ENCODE measurements around the gene PLEKHM3.
"Not testable (repeated sequence)": the region's sequence is repeated elsewhere in the genome, so short reads cannot be mapped to it uniquely, and the experiment has no call there.

PLEKHM3 gene

DNA sequence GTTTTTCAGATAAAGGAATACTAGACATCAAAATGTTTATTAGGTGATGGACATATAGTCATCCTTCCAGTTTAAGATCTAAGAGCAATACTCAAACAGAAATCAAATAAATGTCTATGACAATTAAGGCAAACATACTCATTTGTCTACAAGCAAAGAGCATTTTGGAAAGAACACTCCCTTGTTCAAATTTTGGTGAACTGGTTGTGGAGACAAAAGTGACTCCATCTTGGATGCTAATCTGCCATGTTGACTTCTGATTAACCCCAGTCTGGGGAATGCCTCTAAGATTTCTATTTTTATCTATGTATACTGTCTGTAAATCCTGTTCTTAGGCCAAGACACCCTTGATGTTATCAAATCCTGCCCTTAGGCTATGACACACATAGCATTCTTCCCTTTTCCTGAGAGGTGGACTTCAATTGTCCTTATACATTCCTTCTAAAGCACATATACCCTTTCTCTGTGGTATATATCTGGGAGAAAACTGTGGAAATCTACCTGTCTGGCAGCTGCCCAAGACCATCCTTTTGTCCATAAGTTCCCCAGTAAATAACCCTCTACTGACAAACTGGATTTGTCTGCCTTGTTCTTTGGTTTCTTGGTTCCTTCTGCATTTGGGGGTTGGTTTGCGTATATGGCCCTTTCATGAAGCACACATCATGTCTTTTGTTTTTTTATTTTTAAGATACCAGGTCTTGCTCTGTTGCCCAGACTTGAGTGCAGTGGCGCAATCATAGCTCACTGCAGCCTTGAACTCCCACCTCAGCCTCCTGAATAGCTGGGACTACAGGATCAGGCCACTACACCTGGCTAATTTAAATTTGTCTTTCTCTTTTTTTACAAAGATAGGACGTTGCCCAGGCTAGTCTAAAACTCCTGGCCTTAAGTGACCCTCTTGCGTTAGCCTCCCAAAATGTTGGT is 12.5 kb upstream of the PLEKHM3 start:
- in situ Hi-C loops (cut with MboI; ENCODE audit: low sequenced_read_pairs) = loop anchor here (10.0 kb wide), 1 partner anchor 293 kb away; no protein-coding TSS in a partner anchor

- in situ Hi-C loops (cut with MboI; ENCODE audit: low sequenced_read_pairs) = loop anchor here (10.0 kb wide), 1 partner anchor 292 kb away; no protein-coding TSS in a partner anchor
Observed at GRCh38 chr2:208036357-208036756, 11.0 kb upstream of the PLEKHM3 start.

- in situ Hi-C loops (cut with MboI; ENCODE audit: low sequenced_read_pairs) = loop anchor here (10.0 kb wide), 1 partner anchor 290 kb away; no protein-coding TSS in a partner anchor
Observed at GRCh38 chr2:208034503-208035140, 9.3 kb upstream of the PLEKHM3 start.

DNA sequence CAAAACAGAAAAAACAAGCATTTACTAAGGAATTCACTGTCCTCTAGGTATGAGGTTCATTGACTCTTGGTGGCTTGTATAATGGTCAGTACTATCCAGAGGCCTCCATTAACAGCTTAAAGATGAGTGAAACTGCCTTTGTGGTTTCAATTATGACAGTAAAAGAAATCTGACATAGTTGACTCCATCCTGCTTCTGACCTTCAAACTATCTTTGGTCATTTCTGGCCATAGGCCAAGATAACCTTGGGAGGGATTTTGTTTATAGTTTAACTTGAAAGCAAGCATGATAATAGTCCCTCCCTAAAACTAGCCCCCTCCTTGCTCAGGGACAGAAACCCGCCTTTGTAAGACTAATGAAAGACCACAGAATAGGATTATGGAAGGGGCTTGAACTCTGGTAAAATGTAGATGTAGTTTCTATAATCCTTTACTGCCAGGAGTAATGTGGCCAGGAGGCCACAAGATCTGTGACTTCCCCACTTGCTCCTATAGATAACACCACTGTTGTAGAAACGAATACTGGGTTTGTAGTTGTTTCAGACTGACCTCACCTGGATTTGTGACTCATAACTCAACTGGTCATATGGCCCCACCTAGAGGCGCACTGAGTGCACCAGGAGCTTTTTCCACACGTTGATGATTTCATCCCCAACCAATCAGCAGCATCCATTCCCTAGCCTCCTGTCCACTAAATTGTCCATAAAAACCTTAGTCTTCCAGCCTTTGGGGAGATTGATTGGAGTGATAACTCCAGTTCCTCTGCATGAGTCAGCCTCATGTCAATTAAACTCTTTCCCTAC is 8.6 kb upstream of the PLEKHM3 start:
- in situ Hi-C loops (cut with MboI; ENCODE audit: low sequenced_read_pairs) = loop anchor here (10.0 kb wide), 1 partner anchor 289 kb away; no protein-coding TSS in a partner anchor

DNA sequence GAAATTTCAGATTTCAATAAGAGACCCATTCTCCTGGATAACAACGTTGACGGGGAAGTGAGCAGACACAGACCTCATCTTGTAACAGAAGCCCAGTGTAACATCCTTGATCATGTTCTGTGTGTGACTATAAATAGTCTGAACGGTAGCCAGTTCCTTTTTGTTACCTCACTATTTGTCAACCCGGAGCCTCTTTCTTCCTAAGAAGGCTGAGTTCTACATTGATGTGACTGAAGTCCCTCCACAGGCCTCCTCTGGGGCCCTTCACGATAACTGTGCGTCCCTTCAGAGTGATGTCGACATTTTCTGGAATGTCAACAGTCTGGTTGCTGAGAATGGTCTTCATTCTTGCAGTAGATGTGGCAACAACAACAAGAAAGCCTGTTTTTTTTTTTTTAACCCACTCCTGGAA is 6.3 kb upstream of the PLEKHM3 start:
- in situ Hi-C loops (cut with MboI; ENCODE audit: low sequenced_read_pairs) = loop anchor here (10.0 kb wide), 1 partner anchor 287 kb away; no protein-coding TSS in a partner anchor

DNA sequence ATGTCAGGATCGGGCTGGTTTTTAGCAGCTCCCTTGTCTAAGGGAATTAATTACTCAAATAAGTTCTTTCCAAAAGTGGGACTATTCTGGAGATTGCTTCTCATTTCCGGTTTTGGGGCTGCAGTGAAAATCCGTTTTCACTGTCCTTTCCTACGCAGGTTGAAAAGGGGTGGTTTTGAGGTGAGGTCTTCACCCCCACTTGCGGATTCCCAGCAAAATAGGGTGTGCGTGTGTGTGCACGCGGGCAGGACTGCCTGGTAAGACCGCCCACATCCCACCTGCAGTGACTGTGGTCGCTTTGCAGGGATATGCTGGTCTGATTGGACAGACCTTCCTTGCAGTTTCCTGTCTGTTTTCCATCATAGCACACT is 472 bp upstream of the PLEKHM3 start:
- in situ Hi-C loops (cut with MboI; ENCODE audit: low sequenced_read_pairs) = no loop called here

DNA sequence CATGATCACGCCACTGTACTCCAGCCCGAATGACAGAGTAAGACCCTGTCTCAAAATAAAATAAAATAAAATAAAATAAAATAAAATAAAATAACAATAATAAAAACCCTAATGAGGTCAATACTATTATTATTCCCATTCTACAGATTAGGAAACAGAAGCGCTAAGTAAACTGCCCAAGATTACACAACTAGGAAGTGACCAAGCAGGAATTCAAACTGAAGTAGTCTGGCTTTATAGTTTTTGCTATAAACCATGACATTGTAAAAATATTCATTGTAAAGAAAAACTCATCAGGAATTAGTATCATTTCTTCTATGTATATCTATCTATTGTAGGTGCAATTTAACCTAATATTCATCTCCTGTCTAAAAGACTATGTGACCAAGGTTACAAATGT is 1.2 kb downstream of the PLEKHM3 start:
- in situ Hi-C loops (cut with MboI; ENCODE audit: low sequenced_read_pairs) = no loop called here

GRCh38 chr2:208020253-208020652 is 5.1 kb downstream of the PLEKHM3 start:
- in situ Hi-C loops (cut with MboI; ENCODE audit: low sequenced_read_pairs) = no loop called here

DNA sequence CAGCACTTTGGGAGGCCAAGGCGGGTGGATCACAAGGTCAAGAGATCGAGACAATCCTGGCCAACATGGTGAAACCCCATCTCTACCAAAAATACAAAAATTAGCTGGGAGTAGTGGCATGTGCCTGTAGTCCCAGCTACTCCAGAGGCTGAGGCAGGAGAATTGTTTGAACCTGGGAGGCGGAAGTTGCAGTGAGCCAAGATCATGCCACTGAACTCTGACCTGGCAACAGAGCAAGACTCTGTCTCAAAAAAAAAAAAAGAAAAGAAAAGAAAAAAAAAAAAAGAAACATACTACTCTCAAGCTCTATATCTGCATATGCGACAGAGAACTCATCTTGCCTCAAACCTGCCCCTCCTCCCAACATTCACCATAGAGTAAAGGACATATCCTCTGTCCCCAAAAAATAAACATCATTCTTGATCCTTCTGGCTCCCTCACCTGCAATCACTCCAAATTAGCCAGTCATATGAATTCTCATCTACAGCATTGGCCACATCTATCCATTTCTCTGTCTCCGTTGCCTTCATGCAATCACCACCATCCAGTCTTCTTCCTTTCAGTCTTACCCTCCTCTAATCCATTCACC is 7.1 kb downstream of the PLEKHM3 start:
- in situ Hi-C loops (cut with MboI; ENCODE audit: low sequenced_read_pairs) = not testable (repeated sequence)

- in situ Hi-C loops (cut with MboI; ENCODE audit: low sequenced_read_pairs) = no loop called here
Observed at GRCh38 chr2:208017721-208018120, 7.6 kb downstream of the PLEKHM3 start.

DNA sequence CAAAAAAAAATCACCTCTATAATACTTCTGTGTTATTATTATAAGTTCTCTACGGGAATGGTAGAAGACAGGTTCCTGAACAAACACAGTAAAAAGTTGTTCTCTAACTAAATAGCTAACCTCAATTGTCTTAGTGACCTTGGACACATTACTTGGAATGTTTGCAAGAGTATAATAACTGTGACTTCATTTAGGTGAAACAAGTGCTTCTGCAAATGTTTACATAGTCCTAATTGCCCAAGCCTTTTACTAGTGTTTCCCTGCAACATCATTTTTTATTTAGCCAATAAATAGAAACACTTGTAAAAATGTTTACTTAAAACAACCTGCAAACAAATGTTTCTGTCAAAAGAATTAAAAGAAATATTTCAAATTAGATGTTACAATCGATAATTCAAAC is 9.9 kb downstream of the PLEKHM3 start:
- in situ Hi-C loops (cut with MboI; ENCODE audit: low sequenced_read_pairs) = no loop called here

DNA sequence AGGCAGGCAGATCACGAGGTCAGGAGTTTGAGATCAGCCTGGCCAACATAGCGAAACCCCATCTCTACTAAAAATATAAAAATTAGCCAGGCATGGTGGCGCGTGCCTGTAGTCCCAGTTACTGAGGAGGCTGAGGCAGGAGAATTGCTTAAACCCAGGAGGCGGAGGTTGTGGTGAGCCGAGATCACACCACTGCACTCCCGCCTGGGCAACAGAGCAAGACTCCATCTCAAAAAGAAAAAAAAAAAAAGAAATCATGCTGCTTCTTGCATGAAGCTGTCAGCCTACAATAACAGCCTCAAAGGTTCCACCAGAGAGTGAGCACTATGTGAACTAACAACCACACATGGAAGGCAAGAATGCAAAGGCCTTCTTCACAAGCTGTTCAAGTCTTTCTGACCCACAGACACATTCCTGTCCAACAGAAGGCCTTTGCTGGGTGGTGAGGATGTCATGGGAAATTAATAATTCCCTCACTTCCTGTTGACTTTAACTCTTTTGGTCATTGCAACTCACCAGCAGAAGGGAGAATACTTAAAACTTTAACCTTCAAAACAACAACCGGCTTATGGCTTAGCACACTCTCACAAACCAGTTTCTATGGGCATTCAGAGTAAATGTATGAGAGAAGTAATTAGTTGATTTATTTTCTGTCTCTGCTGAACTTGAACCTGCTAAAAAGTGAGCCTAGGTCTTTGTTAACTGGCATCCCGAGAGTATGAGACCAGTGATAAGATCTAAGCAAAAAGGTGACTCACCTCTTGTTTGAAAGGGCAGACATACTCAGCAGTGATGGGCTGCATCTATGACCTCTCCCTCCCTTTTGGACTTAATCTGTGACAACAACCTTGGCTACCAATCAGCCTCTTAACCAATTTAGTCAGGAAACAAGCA is 11.8 kb downstream of the PLEKHM3 start:
- in situ Hi-C loops (cut with MboI; ENCODE audit: low sequenced_read_pairs) = no loop called here

DNA sequence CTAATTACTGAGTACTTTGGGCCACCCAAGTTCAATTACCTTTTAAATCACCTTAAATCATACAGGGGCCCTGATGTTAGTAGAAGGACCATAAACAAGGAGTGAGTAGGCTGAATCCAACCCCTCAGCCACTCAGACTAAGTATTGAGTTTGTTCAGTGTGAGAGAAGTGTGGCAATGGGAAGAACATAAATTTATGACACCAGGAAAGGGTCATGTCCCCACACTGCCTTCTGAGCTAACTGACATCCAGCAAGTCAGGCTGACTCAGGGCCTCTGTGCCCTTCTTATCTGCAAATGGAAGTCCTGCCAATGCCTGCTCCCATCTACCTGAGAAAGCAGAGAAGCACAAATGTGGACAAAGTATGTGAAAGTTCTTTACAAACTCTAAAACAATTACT is 12.9 kb downstream of the PLEKHM3 start:
- in situ Hi-C loops (cut with MboI; ENCODE audit: low sequenced_read_pairs) = no loop called here

DNA sequence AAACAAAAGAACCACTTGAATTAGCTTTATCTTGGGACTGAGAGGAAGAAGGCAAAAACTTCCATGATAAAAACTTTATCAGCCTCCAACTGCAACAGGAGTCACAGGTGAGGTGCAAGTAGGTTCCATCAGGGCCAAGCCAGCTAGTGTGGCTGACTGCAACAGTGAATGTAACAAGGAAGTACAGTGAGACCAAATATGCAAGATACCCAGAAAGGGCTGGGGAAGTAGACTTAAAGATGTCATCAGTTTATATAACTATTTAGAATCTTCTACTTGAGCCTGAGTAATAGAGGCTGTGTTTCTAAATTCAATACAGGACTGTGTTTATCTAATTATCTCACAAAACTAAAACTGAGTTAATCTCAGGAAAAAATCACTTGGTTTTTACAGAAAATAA is 14.8 kb downstream of the PLEKHM3 start:
- in situ Hi-C loops (cut with MboI; ENCODE audit: low sequenced_read_pairs) = no loop called here

- in situ Hi-C loops (cut with MboI; ENCODE audit: low sequenced_read_pairs) = no loop called here
Observed at GRCh38 chr2:208006833-208007232, 18.5 kb downstream of the PLEKHM3 start.

- in situ Hi-C loops (cut with MboI; ENCODE audit: low sequenced_read_pairs) = no loop called here
Observed at GRCh38 chr2:208006337-208006736, 19.0 kb downstream of the PLEKHM3 start.

DNA sequence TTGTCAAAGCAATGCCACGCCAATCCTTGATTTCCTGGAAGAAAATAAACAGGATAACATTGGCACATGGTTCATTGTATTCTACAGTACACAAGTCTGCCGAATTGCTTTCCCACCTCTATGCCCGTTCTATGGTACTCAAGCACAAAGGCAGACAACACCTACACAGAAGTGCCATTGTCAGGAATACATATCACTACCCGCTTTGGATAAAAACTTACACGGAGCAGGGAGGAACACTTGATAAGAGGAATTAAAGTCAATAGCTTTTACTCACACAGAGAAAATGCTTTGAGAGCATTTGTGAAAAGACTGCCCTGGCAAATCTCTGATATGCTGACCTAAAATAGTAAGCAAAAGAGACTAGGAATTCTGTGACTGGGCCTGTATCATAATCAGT is 23.4 kb downstream of the PLEKHM3 start:
- in situ Hi-C loops (cut with MboI; ENCODE audit: low sequenced_read_pairs) = no loop called here

GRCh38 chr2:208000701-208001395 is 24.5 kb downstream of the PLEKHM3 start:
- in situ Hi-C loops (cut with MboI; ENCODE audit: low sequenced_read_pairs) = no loop called here

GRCh38 chr2:207996848-207997247 is 28.5 kb downstream of the PLEKHM3 start:
- in situ Hi-C loops (cut with MboI; ENCODE audit: low sequenced_read_pairs) = no loop called here

Measured in HL-60/S4 treated with phorbol 12-myristate 13-acetate at 8.2 ng/mL for 4 days and 3 days (cell line).